Measurements from ENCODE around the gene C10orf90. TPM values are rescaled to one million over a fixed set of nuclear protein-coding genes. Genes with fewer than 3 reads are reported as not detected.

The C10orf90 gene
- total and polyA plus RNA-seq, 11 donors, result not detected

GRCh38 chr10:126392469-126392868, 278.0 kb downstream of the C10orf90 start:
- DNase-seq, result no peak
- Histone ChIP-seq H3K9me3 (no peaks in the 10 kb centered on the region), H3K27ac (no peak overlapping the region), H3K36me3 (no peaks in the 10 kb centered on the region), H3K4me1 (peaks cover 0 to 13% (median 3%) of the 10 kb centered on the region in 12 donors), H3K4me3 (no peak overlapping the region), H3K27me3 (peaks cover 8 to 30% (median 13%) of the 10 kb centered on the region in 9 donors)
- TF ChIP-seq CTCF (IDR thresholded peaks at IDR 0.05), result no peak
- TF ChIP-seq POLR2A (IDR thresholded peaks at IDR 0.05), result no peak
- intact Hi-C loops (cut with DNase I), result no loop called here
- WGBS, 4 donors, result 74 to 87% (median 84%) methylated on average over 8 of the region's 8 CpGs
- no peak for ATAC-seq

GRCh38 chr10:126392068-126392467, 278.4 kb downstream of the C10orf90 start:
- no peak overlapping the region for H3K4me3 ChIP-seq
- intact Hi-C loops (cut with DNase I), result no loop called here
- 89 to 94% (median 91%) methylated on average over 6 of the region's 6 CpGs for WGBS, 4 donors

GRCh38 chr10:126391192-126391885, 279.2 kb downstream of the C10orf90 start:
- H3K4me1 ChIP-seq, result peaks cover 0 to 23% (median 7%) of the 10 kb centered on the region in 12 donors
- no peak overlapping the region for H3K4me3 ChIP-seq
- peak in 1 of 4 donors; percentile 21 for ATAC-seq
- H3K9me3 ChIP-seq, result no peaks in the 10 kb centered on the region
- TF ChIP-seq CTCF (IDR thresholded peaks at IDR 0.05) (no peak), POLR2A (IDR thresholded peaks at IDR 0.05) (no peak)
- WGBS, 4 donors, result 28 to 43% (median 39%) methylated on average over 9 of the region's 9 CpGs
- H3K27me3 ChIP-seq, result peaks cover 15 to 40% (median 20%) of the 10 kb centered on the region in 9 donors
- intact Hi-C loops (cut with DNase I), result no loop called here
- no peak overlapping the region for H3K27ac ChIP-seq
- no peak for DNase-seq
- H3K36me3 ChIP-seq, result no peaks in the 10 kb centered on the region

More at GRCh38 chr10:126392068-126392467, 278.4 kb downstream of the C10orf90 start:
- H3K36me3 ChIP-seq, result no peaks in the 10 kb centered on the region
- H3K4me1 ChIP-seq, result peaks cover 0 to 17% (median 6%) of the 10 kb centered on the region in 12 donors
- no peak for TF ChIP-seq CTCF (IDR thresholded peaks at IDR 0.05)
- TF ChIP-seq POLR2A (IDR thresholded peaks at IDR 0.05), result no peak
- DNase-seq (no peak), ATAC-seq (no peak)
- no peak overlapping the region for H3K27ac ChIP-seq
- H3K9me3 ChIP-seq, result no peaks in the 10 kb centered on the region
- H3K27me3 ChIP-seq, result peaks cover 10 to 34% (median 17%) of the 10 kb centered on the region in 9 donors

- peaks cover 0 to 23% (median 7%) of the 10 kb centered on the region in 12 donors for H3K4me1 ChIP-seq
- no peak for DNase-seq
- H3K27ac ChIP-seq, result no peak overlapping the region
- intact Hi-C loops (cut with DNase I), result no loop called here
- no peak for ATAC-seq
- no peak overlapping the region for H3K4me3 ChIP-seq
- TF ChIP-seq POLR2A (IDR thresholded peaks at IDR 0.05) (no peak), CTCF (IDR thresholded peaks at IDR 0.05) (no peak)
- H3K36me3 ChIP-seq, result no peaks in the 10 kb centered on the region
- peaks cover 15 to 48% (median 24%) of the 10 kb centered on the region in 9 donors for H3K27me3 ChIP-seq
- 89 to 93% (median 91%) methylated on average over 4 of the region's 4 CpGs for WGBS, 4 donors
- no peaks in the 10 kb centered on the region for H3K9me3 ChIP-seq
Measured at GRCh38 chr10:126390324-126390723, 280.2 kb downstream of the C10orf90 start.
